ENCODE results near the gene SEMA4C. TPM values are rescaled to one million over a fixed set of nuclear protein-coding genes. Genes with fewer than 3 reads are reported as not detected.

SEMA4C gene, protein sequence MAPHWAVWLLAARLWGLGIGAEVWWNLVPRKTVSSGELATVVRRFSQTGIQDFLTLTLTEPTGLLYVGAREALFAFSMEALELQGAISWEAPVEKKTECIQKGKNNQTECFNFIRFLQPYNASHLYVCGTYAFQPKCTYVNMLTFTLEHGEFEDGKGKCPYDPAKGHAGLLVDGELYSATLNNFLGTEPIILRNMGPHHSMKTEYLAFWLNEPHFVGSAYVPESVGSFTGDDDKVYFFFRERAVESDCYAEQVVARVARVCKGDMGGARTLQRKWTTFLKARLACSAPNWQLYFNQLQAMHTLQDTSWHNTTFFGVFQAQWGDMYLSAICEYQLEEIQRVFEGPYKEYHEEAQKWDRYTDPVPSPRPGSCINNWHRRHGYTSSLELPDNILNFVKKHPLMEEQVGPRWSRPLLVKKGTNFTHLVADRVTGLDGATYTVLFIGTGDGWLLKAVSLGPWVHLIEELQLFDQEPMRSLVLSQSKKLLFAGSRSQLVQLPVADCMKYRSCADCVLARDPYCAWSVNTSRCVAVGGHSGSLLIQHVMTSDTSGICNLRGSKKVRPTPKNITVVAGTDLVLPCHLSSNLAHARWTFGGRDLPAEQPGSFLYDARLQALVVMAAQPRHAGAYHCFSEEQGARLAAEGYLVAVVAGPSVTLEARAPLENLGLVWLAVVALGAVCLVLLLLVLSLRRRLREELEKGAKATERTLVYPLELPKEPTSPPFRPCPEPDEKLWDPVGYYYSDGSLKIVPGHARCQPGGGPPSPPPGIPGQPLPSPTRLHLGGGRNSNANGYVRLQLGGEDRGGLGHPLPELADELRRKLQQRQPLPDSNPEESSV
- 16.3 and 22.6 TPM in 2 replicates for total RNA-seq (2022)
- percentile 60 among the genes with signal in this experiment for Bru-seq, nascent RNA
- BruChase-seq, experiment 1, labeled RNA remaining after a 6-hour chase: percentile 63 among the genes with signal in this experiment
- percentile 71 among the genes with signal in this experiment for BruChase-seq, experiment 2, labeled RNA remaining after a 2-hour chase
- long read RNA-seq, partial matches to known transcripts: 0 of 4 reads
- long read RNA-seq, other reads (novel, unspliced or antisense): 4 of 4 reads

GRCh38 chr2:96869822-96870625, at the start of gene SEMA4C:
Gene SEMA4C, minus strand, starts transcription at chr2:96870080. Its CDS starts 2,194 bp downstream, at chr2:96867886.
- CTCF ChIA-PET: interaction anchor here (0.6 to 5.8 kb wide), 5 partner anchors 12 to 242 kb away, joined by 3 to 30 read pairs (median 4); partner anchors contain the start of genes ANKRD36 and ANKRD39
- POLR2A ChIA-PET: interaction anchor here (0.9 to 4.6 kb wide), 7 partner anchors 12 to 110 kb away, joined by 3 to 53 read pairs (median 7); partner anchors contain the start of genes ANKRD39 and CNNM4
- no TSS peak for BruUV-seq (replicated peaks)
- intact Hi-C loops (cut with micrococcal nuclease): loop anchor here (2.0 kb wide), 1 partner anchor 47 kb away; no protein-coding TSS in a partner anchor
- Mint-ChIP-seq H3K4me1 (ENCODE audit: insufficient read depth, unreplicated experiment) (peaks cover 5% of the 10 kb centered on the region), H3K4me3 (ENCODE audit: unreplicated experiment) (peak within 1 kb of the TSS; percentile 78), H3K9me3 (ENCODE audit: unreplicated experiment) (no peaks in the 10 kb centered on the region), H3K27me3 (ENCODE audit: insufficient read depth, unreplicated experiment) (no peaks in the 10 kb centered on the region), H3K27ac (ENCODE audit: low read depth, unreplicated experiment) (no peak within 1 kb of the TSS), H3K36me3 (ENCODE audit: insufficient read depth, unreplicated experiment) (no peaks in the 10 kb centered on the region)
- DNase-seq (ENCODE audit: unreplicated experiment): peak; percentile 38
- TF ChIP-seq, protein P1, sequence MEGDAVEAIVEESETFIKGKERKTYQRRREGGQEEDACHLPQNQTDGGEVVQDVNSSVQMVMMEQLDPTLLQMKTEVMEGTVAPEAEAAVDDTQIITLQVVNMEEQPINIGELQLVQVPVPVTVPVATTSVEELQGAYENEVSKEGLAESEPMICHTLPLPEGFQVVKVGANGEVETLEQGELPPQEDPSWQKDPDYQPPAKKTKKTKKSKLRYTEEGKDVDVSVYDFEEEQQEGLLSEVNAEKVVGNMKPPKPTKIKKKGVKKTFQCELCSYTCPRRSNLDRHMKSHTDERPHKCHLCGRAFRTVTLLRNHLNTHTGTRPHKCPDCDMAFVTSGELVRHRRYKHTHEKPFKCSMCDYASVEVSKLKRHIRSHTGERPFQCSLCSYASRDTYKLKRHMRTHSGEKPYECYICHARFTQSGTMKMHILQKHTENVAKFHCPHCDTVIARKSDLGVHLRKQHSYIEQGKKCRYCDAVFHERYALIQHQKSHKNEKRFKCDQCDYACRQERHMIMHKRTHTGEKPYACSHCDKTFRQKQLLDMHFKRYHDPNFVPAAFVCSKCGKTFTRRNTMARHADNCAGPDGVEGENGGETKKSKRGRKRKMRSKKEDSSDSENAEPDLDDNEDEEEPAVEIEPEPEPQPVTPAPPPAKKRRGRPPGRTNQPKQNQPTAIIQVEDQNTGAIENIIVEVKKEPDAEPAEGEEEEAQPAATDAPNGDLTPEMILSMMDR (IDR thresholded peaks at IDR 0.05; ENCODE audit: unreplicated experiment): no peak

- BruUV-seq (replicated peaks): no TSS peak
- no peak overlapping the region for H3K27ac Mint-ChIP-seq (ENCODE audit: low read depth, unreplicated experiment)
Measured at GRCh38 chr2:96918754-96919550, 49.1 kb upstream of the SEMA4C start.

DNA sequence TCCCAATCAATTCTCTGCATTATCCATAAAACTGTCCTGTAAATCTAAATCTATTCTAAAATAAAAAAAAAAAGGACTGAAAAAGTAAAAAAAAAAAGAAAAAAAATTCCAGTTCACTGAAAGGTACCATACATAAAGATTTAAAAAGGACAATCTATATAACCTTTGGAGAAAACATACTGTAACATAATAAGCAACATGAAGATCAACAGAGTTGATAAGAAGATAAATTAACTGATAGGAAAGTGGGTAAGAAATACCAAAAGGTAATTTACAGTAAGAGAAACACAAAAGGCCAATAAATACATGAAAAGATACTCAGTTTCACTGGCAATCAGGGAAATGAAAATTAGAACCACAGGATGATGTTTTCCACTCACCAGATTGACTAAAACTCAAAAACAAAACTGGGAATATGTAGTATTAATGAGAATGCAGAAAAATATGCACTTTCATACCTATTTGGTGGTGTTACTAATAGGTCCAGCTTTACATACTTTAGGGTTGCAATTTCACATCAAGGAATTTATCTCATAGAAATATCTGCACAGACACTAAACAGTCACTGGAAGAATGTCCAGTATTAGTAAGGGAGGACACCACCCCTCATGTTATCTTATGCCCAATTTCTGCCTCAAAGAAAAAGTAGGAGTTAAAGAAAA, 48.3 kb upstream of the SEMA4C start:
- Mint-ChIP-seq H3K27ac (ENCODE audit: low read depth, unreplicated experiment) (no peak overlapping the region), H3K4me1 (ENCODE audit: insufficient read depth, unreplicated experiment) (peaks cover 29% of the 10 kb centered on the region), H3K4me3 (ENCODE audit: unreplicated experiment) (no peak overlapping the region), H3K36me3 (ENCODE audit: insufficient read depth, unreplicated experiment) (no peaks in the 10 kb centered on the region), H3K27me3 (ENCODE audit: insufficient read depth, unreplicated experiment) (peaks cover 18% of the 10 kb centered on the region), H3K9me3 (ENCODE audit: unreplicated experiment) (no peaks in the 10 kb centered on the region)
- intact Hi-C loops (cut with micrococcal nuclease): no loop called here
- TF ChIP-seq, protein P1 (IDR thresholded peaks at IDR 0.05; ENCODE audit: unreplicated experiment): no peak
- ChIA-PET POLR2A (interaction anchor here (1.0 to 1.6 kb wide), 2 partner anchors 9 to 60 kb away, joined by 3 to 7 read pairs; partner anchors contain the start of gene ANKRD39), CTCF (interaction anchor here (0.6 to 2.0 kb wide), 7 partner anchors 9 to 501 kb away, joined by 3 to 12 read pairs (median 4); partner anchors contain the start of gene ANKRD39)
- DNase-seq (ENCODE audit: unreplicated experiment): no peak
- BruUV-seq (replicated peaks): no TSS peak

More at GRCh38 chr2:96918754-96919550, 49.1 kb upstream of the SEMA4C start:
- Mint-ChIP-seq H3K9me3 (ENCODE audit: unreplicated experiment) (no peaks in the 10 kb centered on the region), H3K36me3 (ENCODE audit: insufficient read depth, unreplicated experiment) (no peaks in the 10 kb centered on the region), H3K27me3 (ENCODE audit: insufficient read depth, unreplicated experiment) (peaks cover 18% of the 10 kb centered on the region), H3K4me1 (ENCODE audit: insufficient read depth, unreplicated experiment) (peaks cover 25% of the 10 kb centered on the region), H3K4me3 (ENCODE audit: unreplicated experiment) (no peak overlapping the region)
- CTCF ChIA-PET: interaction anchor here (0.6 to 0.7 kb wide), 2 partner anchors 278 to 502 kb away, joined by 3 to 4 read pairs; no protein-coding TSS in a partner anchor
- no peak for DNase-seq (ENCODE audit: unreplicated experiment)
- POLR2A ChIA-PET: interaction anchor here (1.0 kb wide), 1 partner anchor 10 kb away, joined by 3 read pairs; no protein-coding TSS in a partner anchor
- TF ChIP-seq, protein P1 (IDR thresholded peaks at IDR 0.05; ENCODE audit: unreplicated experiment): no peak
- intact Hi-C loops (cut with micrococcal nuclease): no loop called here
